Fibroblast of the aortic adventitia (primary cell): ENCODE results near the gene TRHDE. TPM values are rescaled to one million over a fixed set of nuclear protein-coding genes. Genes with fewer than 3 reads are reported as not detected.

ENCODE experiments used
- DNase-seq: peaks from one replicate; pipeline ENCODE4 v3.0.0-alpha.2; 2010; ENCODE audit warnings: low read depth
- H3K4me3 ChIP-seq: 2 replicates; pipeline ENCODE4 v1.5.1; 2011; ENCODE audit warnings: low read depth, mild to moderate bottlenecking, control low read depth, low read length, moderate library complexity
- total RNA-seq: library from RNA; depleted of rRNA; stranded (reverse); fragments of >200 nt; gene quantifications from 2 replicates; pipeline ENCODE4 v1.2.3, GENCODE V29; 2012; ENCODE audit warnings: low replicate concordance
- TF ChIP-seq, protein P1 (sequence below): IDR thresholded peaks from 2 replicates; pipeline ENCODE4 v1.5.1; 2011; ENCODE audit warnings: mild to moderate bottlenecking, low read length, control low read depth, inconsistent platforms; ENCODE audit not compliant: insufficient read depth

The TRHDE gene
- total RNA-seq, 1 donor, result 10.0 TPM

DNA sequence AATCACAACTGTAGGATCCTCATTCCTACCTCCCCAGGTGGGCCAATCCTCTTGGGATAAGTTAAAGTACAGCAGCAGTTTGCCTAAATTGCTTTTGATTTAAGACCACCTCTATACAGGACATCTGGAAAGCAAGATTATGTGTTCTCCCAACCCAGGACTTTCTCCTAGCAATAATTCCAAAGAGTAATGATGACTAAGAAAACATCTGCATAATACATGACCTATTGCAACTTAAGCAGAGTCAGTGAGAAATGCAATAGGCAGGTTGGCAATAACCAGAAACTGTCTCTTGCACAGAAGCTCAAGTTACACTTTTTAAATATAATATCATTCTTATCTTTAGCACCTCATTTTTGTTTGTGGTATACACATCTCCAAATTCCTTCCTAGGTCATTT lies 275.4 kb downstream of the TRHDE start:
- no peak overlapping the region for H3K4me3 ChIP-seq
- TF ChIP-seq, protein P1, sequence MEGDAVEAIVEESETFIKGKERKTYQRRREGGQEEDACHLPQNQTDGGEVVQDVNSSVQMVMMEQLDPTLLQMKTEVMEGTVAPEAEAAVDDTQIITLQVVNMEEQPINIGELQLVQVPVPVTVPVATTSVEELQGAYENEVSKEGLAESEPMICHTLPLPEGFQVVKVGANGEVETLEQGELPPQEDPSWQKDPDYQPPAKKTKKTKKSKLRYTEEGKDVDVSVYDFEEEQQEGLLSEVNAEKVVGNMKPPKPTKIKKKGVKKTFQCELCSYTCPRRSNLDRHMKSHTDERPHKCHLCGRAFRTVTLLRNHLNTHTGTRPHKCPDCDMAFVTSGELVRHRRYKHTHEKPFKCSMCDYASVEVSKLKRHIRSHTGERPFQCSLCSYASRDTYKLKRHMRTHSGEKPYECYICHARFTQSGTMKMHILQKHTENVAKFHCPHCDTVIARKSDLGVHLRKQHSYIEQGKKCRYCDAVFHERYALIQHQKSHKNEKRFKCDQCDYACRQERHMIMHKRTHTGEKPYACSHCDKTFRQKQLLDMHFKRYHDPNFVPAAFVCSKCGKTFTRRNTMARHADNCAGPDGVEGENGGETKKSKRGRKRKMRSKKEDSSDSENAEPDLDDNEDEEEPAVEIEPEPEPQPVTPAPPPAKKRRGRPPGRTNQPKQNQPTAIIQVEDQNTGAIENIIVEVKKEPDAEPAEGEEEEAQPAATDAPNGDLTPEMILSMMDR, result no peak
- no peak for DNase-seq

- TF ChIP-seq, protein P1, result no peak
- H3K4me3 ChIP-seq, result no peak overlapping the region
- DNase-seq, result no peak
These were observed 277.0 kb downstream of the TRHDE start for GRCh38 chr12:72549184-72549583.

DNA sequence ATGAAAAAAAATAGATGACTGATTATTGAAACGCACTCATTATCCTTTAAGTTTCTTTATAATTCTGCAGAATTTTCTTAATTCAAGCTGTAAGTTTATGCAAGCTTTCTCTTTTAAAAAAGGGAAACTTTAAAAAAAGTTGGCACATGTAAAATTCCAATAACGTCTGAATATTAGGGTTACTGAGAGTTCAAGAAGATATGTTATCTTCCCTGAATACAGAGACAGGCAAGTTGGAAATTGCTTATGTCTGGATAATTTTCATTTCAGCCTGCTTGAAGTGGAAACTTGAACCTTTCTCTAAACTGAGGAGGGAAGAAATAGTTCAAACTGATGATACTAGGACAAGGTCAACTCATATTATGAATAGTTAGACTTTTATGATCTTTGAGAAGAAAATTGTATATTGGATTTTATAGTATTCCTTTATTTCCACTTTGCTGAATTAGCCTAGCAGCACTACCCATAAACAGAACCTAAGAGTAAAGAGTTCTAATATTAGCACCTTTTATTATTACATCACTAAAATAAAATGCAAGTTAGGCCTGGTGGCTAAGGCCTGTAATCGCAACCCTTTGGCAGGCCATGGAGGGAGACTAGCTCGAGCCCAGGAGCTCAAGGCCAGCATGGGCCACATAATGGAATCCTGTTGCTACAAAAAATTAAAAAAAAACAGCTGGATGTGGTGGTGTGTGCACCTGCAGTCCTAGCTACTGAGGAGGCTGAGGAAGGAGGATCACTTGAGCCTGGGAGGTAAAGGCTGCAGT lies 288.0 kb downstream of the TRHDE start:
- no peak for DNase-seq
- TF ChIP-seq, protein P1, result no peak
- no peak overlapping the region for H3K4me3 ChIP-seq

DNA sequence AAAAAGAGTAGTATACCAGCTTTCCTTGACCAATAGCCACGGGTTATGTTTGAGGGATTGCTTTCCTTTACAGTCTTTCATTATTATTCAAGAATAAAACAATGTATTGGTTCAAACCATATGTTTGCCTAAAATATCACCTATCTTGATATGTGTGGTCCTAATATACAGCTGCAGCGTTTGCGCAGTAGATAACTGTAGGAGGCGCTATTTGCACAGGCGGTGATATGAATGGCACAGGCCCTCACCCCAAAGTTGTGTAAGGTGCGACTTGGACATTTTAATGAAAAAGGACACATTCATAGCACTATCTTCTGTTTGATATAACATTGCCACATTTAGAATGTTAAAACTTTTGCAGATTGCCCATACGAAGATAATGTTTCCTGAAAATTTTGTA lies 298.4 kb downstream of the TRHDE start:
- no peak for DNase-seq
- TF ChIP-seq, protein P1, result no peak
- no peak overlapping the region for H3K4me3 ChIP-seq

DNA sequence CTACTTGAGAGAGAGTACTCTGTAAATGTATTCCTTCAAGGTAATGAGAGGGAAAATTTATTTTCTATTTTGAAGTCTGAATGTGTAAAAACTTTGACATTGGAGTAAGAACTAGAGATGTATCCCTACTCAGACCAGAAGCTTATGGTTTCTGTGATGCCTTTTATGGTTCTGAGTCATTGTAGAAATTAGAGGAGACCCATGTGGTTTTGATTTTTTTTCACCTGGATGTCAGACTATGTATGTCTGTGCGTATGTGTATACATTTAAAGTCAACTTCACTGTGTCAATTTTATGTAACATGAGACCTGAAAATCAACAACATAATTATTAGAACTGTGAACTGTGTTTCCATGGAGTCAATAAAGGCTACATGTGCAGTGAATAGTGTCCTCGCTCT lies 302.0 kb downstream of the TRHDE start:
- DNase-seq, result no peak
- TF ChIP-seq, protein P1, result no peak

GRCh38 chr12:72578327-72578726 lies 306.2 kb downstream of the TRHDE start:
- TF ChIP-seq, protein P1, result no peak
- no peak for DNase-seq
- no peak overlapping the region for H3K4me3 ChIP-seq

More for the DNA sequence above, 302.0 kb downstream of the TRHDE start:
- H3K4me3 ChIP-seq, result no peak overlapping the region

- no peak overlapping the region for H3K4me3 ChIP-seq
- TF ChIP-seq, protein P1, result no peak
- no peak for DNase-seq
These were observed 314.3 kb downstream of the TRHDE start for GRCh38 chr12:72586456-72586855.
